Occipital lobe (tissue), 2 donors: ENCODE data around the gene TBC1D4. TPM values are rescaled to one million over a fixed set of nuclear protein-coding genes. Genes with fewer than 3 reads are reported as not detected.
"Not testable (repeated sequence)": the region's sequence is repeated elsewhere in the genome, so short reads cannot be mapped to it uniquely, and the experiment has no call there.

Experiments used
- DNase-seq: peaks from one replicate; lab custom pipeline; 2025; lab: John Stamatoyannopoulos, UW
- total RNA-seq: library from RNA; depleted of rRNA; stranded (reverse); fragments of >200 nt; gene quantifications from one replicate; pipeline ENCODE4 v1.2.3, GENCODE V29; 2014

The TBC1D4 gene
- total RNA-seq, 1 donor from 2014 or later = 17.6 TPM

GRCh38 chr13:75363371-75363770 is 118.6 kb downstream of the TBC1D4 start:
- no peak for DNase-seq

GRCh38 chr13:75362026-75362425 is 119.9 kb downstream of the TBC1D4 start:
- no peak for DNase-seq

GRCh38 chr13:75360170-75360569 is 121.8 kb downstream of the TBC1D4 start:
- DNase-seq = no peak

- DNase-seq = no peak
These were observed 122.7 kb downstream of the TBC1D4 start for GRCh38 chr13:75359266-75359665.

- DNase-seq = no peak
These were observed 124.2 kb downstream of the TBC1D4 start for GRCh38 chr13:75357576-75358289.

- DNase-seq = no peak
These were observed 125.5 kb downstream of the TBC1D4 start for GRCh38 chr13:75356421-75356820.

GRCh38 chr13:75355609-75356008 is 126.4 kb downstream of the TBC1D4 start:
- DNase-seq = no peak

GRCh38 chr13:75353781-75354193 is 128.2 kb downstream of the TBC1D4 start:
- no peak for DNase-seq

GRCh38 chr13:75352641-75353327 is 129.2 kb downstream of the TBC1D4 start:
- DNase-seq = no peak

- DNase-seq = not testable (repeated sequence)
These were observed 130.4 kb downstream of the TBC1D4 start for GRCh38 chr13:75351538-75351937.

GRCh38 chr13:75347925-75348324 is 134.0 kb downstream of the TBC1D4 start:
- no peak for DNase-seq

- no peak for DNase-seq
These were observed 134.5 kb downstream of the TBC1D4 start for GRCh38 chr13:75347457-75347856.

GRCh38 chr13:75345193-75345592 is 136.8 kb downstream of the TBC1D4 start:
- no peak for DNase-seq

- DNase-seq = no peak
These were observed 140.9 kb downstream of the TBC1D4 start for GRCh38 chr13:75341028-75341427.

GRCh38 chr13:75339635-75340374 is 142.2 kb downstream of the TBC1D4 start:
- no peak for DNase-seq

- DNase-seq = no peak
These were observed 147.1 kb downstream of the TBC1D4 start for GRCh38 chr13:75334634-75335447.

- no peak for DNase-seq
These were observed 148.9 kb downstream of the TBC1D4 start for GRCh38 chr13:75333103-75333502.

- no peak for DNase-seq
These were observed 150.1 kb downstream of the TBC1D4 start for GRCh38 chr13:75331792-75332349.

- no peak for DNase-seq
These were observed 151.2 kb downstream of the TBC1D4 start for GRCh38 chr13:75330770-75331169.

GRCh38 chr13:75329723-75330122 is 152.2 kb downstream of the TBC1D4 start:
- no peak for DNase-seq

GRCh38 chr13:75329097-75329496 is 152.9 kb downstream of the TBC1D4 start:
- DNase-seq = no peak
